OCI-LY1 (cell line): ENCODE results near the gene SLC17A9.

Experiments
- EZH2 ChIP-seq: fragments of 200-600 bp; sonication (generic), shearing (Covaris generic); IDR thresholded peaks from 2 replicates; pipeline ENCODE4 v1.8.0; 2017; ENCODE audit warnings: borderline replicate concordance, mixed run types, mild to moderate bottlenecking, antibody characterized with exemption, low read length, moderate library complexity, mixed read lengths
- TF ChIP-seq, protein P1 (sequence below): fragments of 200-600 bp; sonication (generic), shearing (Covaris generic); IDR thresholded peaks from 2 replicates; pipeline ENCODE4 v1.5.1; 2017; ENCODE audit warnings: mild to moderate bottlenecking, antibody characterized with exemption, low read length, moderate library complexity, mixed read lengths

DNA sequence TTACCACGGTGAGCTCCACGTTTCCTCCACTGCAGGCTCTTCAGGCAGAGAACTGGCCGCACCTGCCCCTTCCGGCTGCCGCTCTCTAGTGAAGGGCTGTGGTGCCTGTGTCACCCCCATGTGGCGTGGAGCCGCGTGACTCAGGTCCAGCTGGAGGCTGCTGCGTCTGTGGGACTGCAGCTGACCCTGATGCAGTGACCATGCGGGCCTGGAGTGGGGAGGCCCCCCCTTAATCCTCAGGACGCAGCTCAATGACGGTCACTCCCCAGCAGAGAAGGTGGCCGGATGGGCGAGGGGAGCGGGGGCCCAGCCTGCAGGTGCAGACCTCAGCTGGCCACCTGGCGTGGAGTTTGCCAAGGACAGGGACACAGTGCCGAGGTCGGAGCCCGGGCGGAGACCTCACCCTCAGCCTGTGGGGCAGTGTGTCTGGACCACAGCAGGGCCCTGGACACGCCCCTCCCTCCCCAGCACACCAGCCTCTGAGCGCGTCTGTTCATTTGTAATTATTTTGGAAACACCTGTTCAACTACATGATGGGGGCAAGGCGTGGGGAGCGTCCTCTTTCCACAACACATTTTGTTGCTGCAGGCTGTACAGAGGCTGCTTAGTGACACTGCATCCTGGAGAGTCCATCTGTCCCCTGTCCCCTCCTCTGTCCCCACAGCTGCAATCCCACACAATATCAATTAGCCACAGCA is 43.5 kb downstream of the SLC17A9 start:
- TF ChIP-seq, protein P1, sequence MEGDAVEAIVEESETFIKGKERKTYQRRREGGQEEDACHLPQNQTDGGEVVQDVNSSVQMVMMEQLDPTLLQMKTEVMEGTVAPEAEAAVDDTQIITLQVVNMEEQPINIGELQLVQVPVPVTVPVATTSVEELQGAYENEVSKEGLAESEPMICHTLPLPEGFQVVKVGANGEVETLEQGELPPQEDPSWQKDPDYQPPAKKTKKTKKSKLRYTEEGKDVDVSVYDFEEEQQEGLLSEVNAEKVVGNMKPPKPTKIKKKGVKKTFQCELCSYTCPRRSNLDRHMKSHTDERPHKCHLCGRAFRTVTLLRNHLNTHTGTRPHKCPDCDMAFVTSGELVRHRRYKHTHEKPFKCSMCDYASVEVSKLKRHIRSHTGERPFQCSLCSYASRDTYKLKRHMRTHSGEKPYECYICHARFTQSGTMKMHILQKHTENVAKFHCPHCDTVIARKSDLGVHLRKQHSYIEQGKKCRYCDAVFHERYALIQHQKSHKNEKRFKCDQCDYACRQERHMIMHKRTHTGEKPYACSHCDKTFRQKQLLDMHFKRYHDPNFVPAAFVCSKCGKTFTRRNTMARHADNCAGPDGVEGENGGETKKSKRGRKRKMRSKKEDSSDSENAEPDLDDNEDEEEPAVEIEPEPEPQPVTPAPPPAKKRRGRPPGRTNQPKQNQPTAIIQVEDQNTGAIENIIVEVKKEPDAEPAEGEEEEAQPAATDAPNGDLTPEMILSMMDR, result no peak
- TF ChIP-seq EZH2, result no peak
